Measurements from ENCODE around the gene ASPA. TPM values are rescaled to one million over a fixed set of nuclear protein-coding genes. Genes with fewer than 3 reads are reported as not detected.

ASPA gene
- total RNA-seq, 4 donors from 2014 or later, result 4.5 to 14.7 (median 6.2) TPM

- DNase-seq (ENCODE audit: low spot score) (no peak), ATAC-seq (ENCODE audit: low FRiP score) (no peak)
- TF ChIP-seq CTCF (IDR thresholded peaks at IDR 0.05), result no peak
These were observed 68.6 kb downstream of the ASPA start for GRCh38 chr17:3544365-3544764.

- no peak for DNase-seq (ENCODE audit: low spot score)
- no peak for TF ChIP-seq CTCF (IDR thresholded peaks at IDR 0.05)
- ATAC-seq (ENCODE audit: low FRiP score), result no peak
These were observed 69.4 kb downstream of the ASPA start for GRCh38 chr17:3545151-3545550.

GRCh38 chr17:3546521-3546920 is 70.7 kb downstream of the ASPA start:
- no peak for DNase-seq (ENCODE audit: low spot score)

GRCh38 chr17:3546997-3547396 is 71.2 kb downstream of the ASPA start:
- no peak for TF ChIP-seq CTCF (IDR thresholded peaks at IDR 0.05)
- ATAC-seq (ENCODE audit: low FRiP score), result no peak

More at GRCh38 chr17:3546521-3546920, 70.7 kb downstream of the ASPA start:
- TF ChIP-seq CTCF (IDR thresholded peaks at IDR 0.05), result no peak
- no peak for ATAC-seq (ENCODE audit: low FRiP score)

GRCh38 chr17:3547628-3548027 is 71.8 kb downstream of the ASPA start:
- DNase-seq (ENCODE audit: low spot score) (no peak), ATAC-seq (ENCODE audit: low FRiP score) (no peak)
- TF ChIP-seq CTCF (IDR thresholded peaks at IDR 0.05), result no peak

More at GRCh38 chr17:3546997-3547396, 71.2 kb downstream of the ASPA start:
- DNase-seq (ENCODE audit: low spot score), result no peak

GRCh38 chr17:3549610-3550162 is 73.9 kb downstream of the ASPA start:
- no peak for ATAC-seq (ENCODE audit: low FRiP score)
- TF ChIP-seq CTCF (IDR thresholded peaks at IDR 0.05), result no peak

GRCh38 chr17:3551189-3551588 is 75.4 kb downstream of the ASPA start:
- no peak for ATAC-seq (ENCODE audit: low FRiP score)
- no peak for DNase-seq (ENCODE audit: low spot score)

More at GRCh38 chr17:3549610-3550162, 73.9 kb downstream of the ASPA start:
- no peak for DNase-seq (ENCODE audit: low spot score)

More at GRCh38 chr17:3551189-3551588, 75.4 kb downstream of the ASPA start:
- no peak for TF ChIP-seq CTCF (IDR thresholded peaks at IDR 0.05)
